ENCODE results near the gene TSHZ3. TPM values are rescaled to one million over a fixed set of nuclear protein-coding genes. Genes with fewer than 3 reads are reported as not detected.

Gene TSHZ3
- total and polyA plus RNA-seq, 2 of the 8 experiments (the other 6 are each of a cell fraction or from before 2014, with no cell fraction given) = 3.1 to 12.3 TPM

- no peak for TF ChIP-seq ZNF274 (IDR thresholded peaks at IDR 0.05; ENCODE audit: borderline replicate concordance, extremely low read depth, low read length)
- TF ChIP-seq RNF2 (IDR thresholded peaks at IDR 0.05; ENCODE audit: borderline replicate concordance, low read depth, low read length, missing control alignments, poor library complexity, severe bottlenecking) = no peak
- TF ChIP-seq SAP30 (IDR thresholded peaks at IDR 0.05; ENCODE audit: insufficient read depth, insufficient replicate concordance, low read length) = no peak
- no peak for TF ChIP-seq TCF12 (IDR thresholded peaks at IDR 0.05; ENCODE audit: low read depth, low read length)
- no peak for TF ChIP-seq MAX (IDR thresholded peaks at IDR 0.05)
These were observed 18.5 kb downstream of the TSHZ3 start (continued) for GRCh38 chr19:31330761-31331160.
